Measurements from ENCODE around the gene KSR2. TPM values are rescaled to one million over a fixed set of nuclear protein-coding genes. Genes with fewer than 3 reads are reported as not detected.

KSR2 gene
- total and polyA plus RNA-seq, 2 of the 13 experiments (the other 11 are each of a cell fraction or from before 2014, with no cell fraction given), result 0.02 TPM; not detected in 1

DNA sequence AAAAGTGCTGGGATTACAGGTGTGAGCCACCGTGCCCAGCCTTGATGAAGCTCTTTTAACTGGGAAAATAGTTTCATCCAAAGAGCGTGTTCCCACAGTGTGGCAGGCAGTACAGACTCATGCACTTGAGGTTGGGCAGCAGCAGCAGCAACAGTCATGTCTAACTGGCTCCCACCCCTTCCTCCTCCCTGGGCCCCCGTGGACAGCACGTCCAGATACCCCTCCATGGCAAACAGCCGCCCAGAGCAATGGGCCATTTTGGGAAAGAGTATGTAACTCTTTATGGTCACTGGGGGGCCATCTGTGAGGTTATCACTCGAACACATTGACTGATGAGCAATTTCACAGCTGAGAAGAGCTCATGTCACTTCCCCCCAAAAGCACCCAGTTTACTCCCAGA lies 328.3 kb downstream of the KSR2 start (continued):
- TF ChIP-seq, protein P1, sequence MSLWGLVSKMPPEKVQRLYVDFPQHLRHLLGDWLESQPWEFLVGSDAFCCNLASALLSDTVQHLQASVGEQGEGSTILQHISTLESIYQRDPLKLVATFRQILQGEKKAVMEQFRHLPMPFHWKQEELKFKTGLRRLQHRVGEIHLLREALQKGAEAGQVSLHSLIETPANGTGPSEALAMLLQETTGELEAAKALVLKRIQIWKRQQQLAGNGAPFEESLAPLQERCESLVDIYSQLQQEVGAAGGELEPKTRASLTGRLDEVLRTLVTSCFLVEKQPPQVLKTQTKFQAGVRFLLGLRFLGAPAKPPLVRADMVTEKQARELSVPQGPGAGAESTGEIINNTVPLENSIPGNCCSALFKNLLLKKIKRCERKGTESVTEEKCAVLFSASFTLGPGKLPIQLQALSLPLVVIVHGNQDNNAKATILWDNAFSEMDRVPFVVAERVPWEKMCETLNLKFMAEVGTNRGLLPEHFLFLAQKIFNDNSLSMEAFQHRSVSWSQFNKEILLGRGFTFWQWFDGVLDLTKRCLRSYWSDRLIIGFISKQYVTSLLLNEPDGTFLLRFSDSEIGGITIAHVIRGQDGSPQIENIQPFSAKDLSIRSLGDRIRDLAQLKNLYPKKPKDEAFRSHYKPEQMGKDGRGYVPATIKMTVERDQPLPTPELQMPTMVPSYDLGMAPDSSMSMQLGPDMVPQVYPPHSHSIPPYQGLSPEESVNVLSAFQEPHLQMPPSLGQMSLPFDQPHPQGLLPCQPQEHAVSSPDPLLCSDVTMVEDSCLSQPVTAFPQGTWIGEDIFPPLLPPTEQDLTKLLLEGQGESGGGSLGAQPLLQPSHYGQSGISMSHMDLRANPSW (CRISPR knock-in tag; IDR thresholded peaks at IDR 0.05; ENCODE audit: borderline replicate concordance), result no peak
- TF ChIP-seq ZNF883 (CRISPR knock-in tag; IDR thresholded peaks at IDR 0.05; ENCODE audit: not compliant biosample characterization), result no peak
- no peak for TF ChIP-seq PAWR (CRISPR knock-in tag; IDR thresholded peaks at IDR 0.05; ENCODE audit: borderline replicate concordance)

DNA sequence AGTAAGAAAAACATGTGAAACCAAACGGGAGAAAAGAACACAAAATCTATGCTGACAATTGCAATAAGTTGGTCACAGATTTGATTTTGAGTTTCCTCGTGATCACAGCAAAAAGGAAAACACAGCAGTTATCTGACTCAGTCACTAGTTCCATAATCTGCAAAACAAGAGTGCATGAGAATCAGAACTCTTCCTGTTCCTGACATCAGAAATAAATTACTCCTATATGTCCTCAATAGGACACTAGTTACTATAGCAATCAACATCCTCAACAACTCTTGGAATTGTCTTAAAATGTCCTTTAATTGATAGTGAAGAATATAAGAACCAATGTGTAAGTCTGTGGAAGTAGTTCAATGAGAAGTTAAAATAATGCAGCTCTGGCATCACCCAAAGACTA lies 339.3 kb downstream of the KSR2 start:
- no peak for DNase-seq (ENCODE audit: low spot score)
- H3K9ac ChIP-seq (ENCODE audit: insufficient read depth, low read depth, low read length), result no peak overlapping the region
- TF ChIP-seq DMAP1 (CRISPR knock-in tag; IDR thresholded peaks at IDR 0.05), result no peak
- TF ChIP-seq ATRX (CRISPR knock-in tag; IDR thresholded peaks at IDR 0.05; ENCODE audit: borderline replicate concordance), result no peak
- no peak for TF ChIP-seq MEIS1 (CRISPR knock-in tag; IDR thresholded peaks at IDR 0.05; ENCODE audit: borderline replicate concordance)
- no peak for TF ChIP-seq ZNF446 (CRISPR knock-in tag; IDR thresholded peaks at IDR 0.05)
- no peak for TF ChIP-seq ZSCAN21 (CRISPR knock-in tag; IDR thresholded peaks at IDR 0.05; ENCODE audit: borderline replicate concordance)
- TF ChIP-seq NFE2L2 (IDR thresholded peaks at IDR 0.05; ENCODE audit: low read length), result no peak
- TF ChIP-seq SUZ12 (IDR thresholded peaks at IDR 0.05; ENCODE audit: low read depth, low read length), result no peak
- TF ChIP-seq, protein P2, sequence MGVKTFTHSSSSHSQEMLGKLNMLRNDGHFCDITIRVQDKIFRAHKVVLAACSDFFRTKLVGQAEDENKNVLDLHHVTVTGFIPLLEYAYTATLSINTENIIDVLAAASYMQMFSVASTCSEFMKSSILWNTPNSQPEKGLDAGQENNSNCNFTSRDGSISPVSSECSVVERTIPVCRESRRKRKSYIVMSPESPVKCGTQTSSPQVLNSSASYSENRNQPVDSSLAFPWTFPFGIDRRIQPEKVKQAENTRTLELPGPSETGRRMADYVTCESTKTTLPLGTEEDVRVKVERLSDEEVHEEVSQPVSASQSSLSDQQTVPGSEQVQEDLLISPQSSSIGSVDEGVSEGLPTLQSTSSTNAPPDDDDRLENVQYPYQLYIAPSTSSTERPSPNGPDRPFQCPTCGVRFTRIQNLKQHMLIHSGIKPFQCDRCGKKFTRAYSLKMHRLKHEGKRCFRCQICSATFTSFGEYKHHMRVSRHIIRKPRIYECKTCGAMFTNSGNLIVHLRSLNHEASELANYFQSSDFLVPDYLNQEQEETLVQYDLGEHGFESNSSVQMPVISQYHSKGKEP (CRISPR knock-in tag; IDR thresholded peaks at IDR 0.05), result no peak
- TF ChIP-seq, protein P3, sequence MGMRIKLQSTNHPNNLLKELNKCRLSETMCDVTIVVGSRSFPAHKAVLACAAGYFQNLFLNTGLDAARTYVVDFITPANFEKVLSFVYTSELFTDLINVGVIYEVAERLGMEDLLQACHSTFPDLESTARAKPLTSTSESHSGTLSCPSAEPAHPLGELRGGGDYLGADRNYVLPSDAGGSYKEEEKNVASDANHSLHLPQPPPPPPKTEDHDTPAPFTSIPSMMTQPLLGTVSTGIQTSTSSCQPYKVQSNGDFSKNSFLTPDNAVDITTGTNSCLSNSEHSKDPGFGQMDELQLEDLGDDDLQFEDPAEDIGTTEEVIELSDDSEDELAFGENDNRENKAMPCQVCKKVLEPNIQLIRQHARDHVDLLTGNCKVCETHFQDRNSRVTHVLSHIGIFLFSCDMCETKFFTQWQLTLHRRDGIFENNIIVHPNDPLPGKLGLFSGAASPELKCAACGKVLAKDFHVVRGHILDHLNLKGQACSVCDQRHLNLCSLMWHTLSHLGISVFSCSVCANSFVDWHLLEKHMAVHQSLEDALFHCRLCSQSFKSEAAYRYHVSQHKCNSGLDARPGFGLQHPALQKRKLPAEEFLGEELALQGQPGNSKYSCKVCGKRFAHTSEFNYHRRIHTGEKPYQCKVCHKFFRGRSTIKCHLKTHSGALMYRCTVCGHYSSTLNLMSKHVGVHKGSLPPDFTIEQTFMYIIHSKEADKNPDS (CRISPR knock-in tag; IDR thresholded peaks at IDR 0.05), result no peak
- no peak for TF ChIP-seq ZBTB7B (CRISPR knock-in tag; IDR thresholded peaks at IDR 0.05)
- TF ChIP-seq ZNF224 (CRISPR knock-in tag; IDR thresholded peaks at IDR 0.05), result no peak
- TF ChIP-seq CAMTA2 (CRISPR knock-in tag; IDR thresholded peaks at IDR 0.05; ENCODE audit: borderline replicate concordance), result no peak
- no peak for TF ChIP-seq ZNF354B (CRISPR knock-in tag; IDR thresholded peaks at IDR 0.05)
- no peak for TF ChIP-seq ZNF619 (CRISPR knock-in tag; IDR thresholded peaks at IDR 0.05)
- no peak for TF ChIP-seq ZFAT (CRISPR knock-in tag; conservative IDR thresholded peaks at IDR 0.05)
- TF ChIP-seq ZNF781 (CRISPR knock-in tag; IDR thresholded peaks at IDR 0.05; ENCODE audit: borderline replicate concordance, not compliant biosample characterization), result no peak
- TF ChIP-seq ZNF572 (CRISPR knock-in tag; IDR thresholded peaks at IDR 0.05), result no peak

More for the DNA sequence above, 339.3 kb downstream of the KSR2 start:
- H3K36me3 ChIP-seq (replicated peaks in 1 of 2; ENCODE audit: control insufficient read depth in 1 of 2, insufficient read depth in 2 of 2, low read length in 2 of 2), result no peaks in the 10 kb centered on the region
- no peaks in the 10 kb centered on the region for H3K9me3 ChIP-seq (ENCODE audit: low read length)
- CTCF ChIA-PET (ENCODE audit: low intra/inter-chr PET ratio, low total read pairs), result no interaction called here
- ATAC-seq (no peak), FAIRE-seq (no peak)
- 0 out of 5 replicates have a peak, but pooled peaks cover 0 to 6% of the 10 kb centered on the region in 2 experiments for H3K27me3 ChIP-seq (ENCODE audit: control insufficient read depth in 1 of 2, insufficient read depth in 2 of 2, low read length in 2 of 2)
- H3K27ac ChIP-seq (ENCODE audit: extremely low read length, insufficient read depth, low read length), result no peak overlapping the region
- in situ Hi-C loops (cut with HindIII; ENCODE audit: extremely low pct_ligation_motif_present, low pct_unique_long_range_greater_than_20kb), result no loop called here
- 2% methylated on average over 2 of the region's 2 CpGs for WGBS (ENCODE audit: low lambda C conversion rate)
- no peak overlapping the region for H2AFZ ChIP-seq (ENCODE audit: low read length)
- H3K4me1 ChIP-seq (ENCODE audit: insufficient read depth, low read length), result no peaks in the 10 kb centered on the region
- H3K79me2 ChIP-seq (ENCODE audit: insufficient read depth, low read length), result no peaks in the 10 kb centered on the region
- BruUV-seq (replicated peaks), result no TSS peak
- no peaks in the 10 kb centered on the region for H4K20me1 ChIP-seq (ENCODE audit: insufficient read depth, low read length)
- POLR2A ChIA-PET, result no interaction called here
- no peak overlapping the region for H3K4me2 ChIP-seq (ENCODE audit: low read depth, low read length)
- intact Hi-C loops (cut with micrococcal nuclease; ENCODE audit: unreplicated experiment), result no loop called here
- H3K4me3 ChIP-seq (replicated peaks in 1 of 3; ENCODE audit: insufficient read depth in 1 of 3, low read depth in 2 of 3, low read length in 3 of 3), result no peak overlapping the region

All from HepG2 (cell line).